Tibial artery (tissue), 4 donors: ENCODE results near the gene ZNF654.

ENCODE experiments used
- DNase-seq, 2 donors: peaks; one replicate each; pipeline ENCODE4 v3.0.0-alpha.2; 2019
- H3K27ac ChIP-seq, 2 donors: fragments of 200-600 bp; sonication (generic) in 1 of 2; 1 replicate in 1 of 2; 2 replicates in 1 of 2; pipeline ENCODE4 v1.5.1; 2018 to 2019; ENCODE audit warnings: mild to moderate bottlenecking in 1 of 2
- H3K27me3 ChIP-seq, 2 donors: fragments of 200-600 bp; sonication (generic) in 1 of 2; one replicate each; pipeline versions ENCODE4 v1.5.1 to v1.6.0; 2016 to 2019
- H3K36me3 ChIP-seq, 3 donors: fragments of 200-600 bp; sonication (generic) in 2 of 3; one replicate each; pipeline ENCODE4 v1.5.1; 2016 to 2019; ENCODE audit warnings: mild to moderate bottlenecking in 2 of 3
- H3K4me1 ChIP-seq, 4 donors: fragments of 200-600 bp; sonication (generic) in 2 of 4; 1 replicate in 3 of 4; 2 replicates in 1 of 4; pipeline ENCODE4 v1.5.1; 2016 to 2019
- H3K4me3 ChIP-seq, 2 donors: fragments of 200-600 bp; sonication (generic) in 1 of 2; 1 replicate in 1 of 2; 2 replicates in 1 of 2; pipeline ENCODE4 v1.5.1; 2018 to 2019; ENCODE audit warnings: mild to moderate bottlenecking in 2 of 2
- H3K9me3 ChIP-seq, 3 donors: fragments of 200-600 bp; sonication (generic) in 1 of 3; one replicate each; pipeline ENCODE4 v1.5.1; 2016 to 2019
- intact Hi-C: fragments of 100-400 bp; cut with DNase I; formaldehyde crosslinking; loops from one replicate; pipeline ENCODE4 v1.15.0; 2023; ENCODE audit warnings: low total_unique reads
- TF ChIP-seq, protein P1 (sequence below), 2 experiments: fragments of 200-600 bp in 1 of 2; fragments of 450-650 bp in 1 of 2; IDR thresholded peaks; one replicate each; pipeline ENCODE4 v1.5.1; 2017 to 2019; ENCODE audit warnings: antibody characterized with exemption in 2 of 2, mild to moderate bottlenecking in 1 of 2, moderate library complexity in 1 of 2

ZNF654 gene

DNA sequence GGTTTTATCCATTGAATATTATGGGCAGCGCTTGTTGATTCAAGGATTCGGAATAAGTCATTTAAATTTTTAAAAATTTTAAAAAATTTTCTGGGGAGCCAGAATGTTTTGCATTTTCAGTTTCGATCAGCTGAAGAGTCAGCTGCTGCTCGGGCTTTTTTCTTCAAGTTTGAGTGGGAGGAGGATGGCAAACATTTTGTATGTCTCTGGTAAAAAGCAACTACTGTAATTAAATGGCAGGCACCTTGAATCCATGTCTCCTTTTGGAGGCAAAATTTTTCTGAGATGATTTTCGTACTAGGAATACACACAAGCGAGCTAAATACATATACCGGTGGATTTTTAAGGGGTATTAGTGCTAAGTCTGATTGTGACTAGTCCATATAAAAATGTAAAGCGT, 91.3 kb downstream of the ZNF654 start:
- peaks cover 2 to 23% (median 17%) of the 10 kb centered on the region in 3 donors for H3K36me3 ChIP-seq
- H3K27me3 ChIP-seq, result no peaks in the 10 kb centered on the region
- TF ChIP-seq, protein P1, sequence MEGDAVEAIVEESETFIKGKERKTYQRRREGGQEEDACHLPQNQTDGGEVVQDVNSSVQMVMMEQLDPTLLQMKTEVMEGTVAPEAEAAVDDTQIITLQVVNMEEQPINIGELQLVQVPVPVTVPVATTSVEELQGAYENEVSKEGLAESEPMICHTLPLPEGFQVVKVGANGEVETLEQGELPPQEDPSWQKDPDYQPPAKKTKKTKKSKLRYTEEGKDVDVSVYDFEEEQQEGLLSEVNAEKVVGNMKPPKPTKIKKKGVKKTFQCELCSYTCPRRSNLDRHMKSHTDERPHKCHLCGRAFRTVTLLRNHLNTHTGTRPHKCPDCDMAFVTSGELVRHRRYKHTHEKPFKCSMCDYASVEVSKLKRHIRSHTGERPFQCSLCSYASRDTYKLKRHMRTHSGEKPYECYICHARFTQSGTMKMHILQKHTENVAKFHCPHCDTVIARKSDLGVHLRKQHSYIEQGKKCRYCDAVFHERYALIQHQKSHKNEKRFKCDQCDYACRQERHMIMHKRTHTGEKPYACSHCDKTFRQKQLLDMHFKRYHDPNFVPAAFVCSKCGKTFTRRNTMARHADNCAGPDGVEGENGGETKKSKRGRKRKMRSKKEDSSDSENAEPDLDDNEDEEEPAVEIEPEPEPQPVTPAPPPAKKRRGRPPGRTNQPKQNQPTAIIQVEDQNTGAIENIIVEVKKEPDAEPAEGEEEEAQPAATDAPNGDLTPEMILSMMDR (IDR thresholded peaks at IDR 0.05), result no peak
- no peaks in the 10 kb centered on the region for H3K9me3 ChIP-seq
- H3K4me3 ChIP-seq, result peak overlapping the region; percentile 74 to 88
- peaks cover 0 to 28% (median 25%) of the 10 kb centered on the region in 4 donors for H3K4me1 ChIP-seq
- peak overlapping the region; percentile 92 to 95 for H3K27ac ChIP-seq
- no peak for DNase-seq
- intact Hi-C loops, result no loop called here

DNA sequence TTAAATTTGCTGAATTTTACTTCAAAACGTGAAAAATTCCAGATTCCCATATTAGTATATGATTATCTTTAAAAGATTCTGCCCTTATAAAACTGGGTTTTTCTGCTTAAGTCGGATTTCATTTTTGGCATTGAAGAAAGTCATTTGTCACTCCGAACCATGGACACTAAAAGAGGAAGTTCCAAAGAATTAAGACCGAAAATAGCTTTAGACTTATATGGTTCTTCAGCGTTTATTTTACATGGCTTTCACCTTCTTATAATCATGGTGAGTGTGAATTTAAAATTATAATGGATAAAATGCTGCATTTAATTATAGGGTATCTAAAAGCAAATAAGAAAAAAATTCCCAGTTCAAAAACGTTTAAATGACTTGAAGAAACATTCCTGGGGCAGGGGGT, 91.8 kb downstream of the ZNF654 start:
- Histone ChIP-seq H3K27me3 (no peaks in the 10 kb centered on the region), H3K9me3 (no peaks in the 10 kb centered on the region), H3K27ac (peak overlapping the region; percentile 92 to 95), H3K4me1 (peaks cover 0 to 28% (median 25%) of the 10 kb centered on the region in 4 donors), H3K36me3 (peaks cover 7 to 27% (median 17%) of the 10 kb centered on the region in 3 donors), H3K4me3 (peak overlapping the region; percentile 74 to 88)
- TF ChIP-seq, protein P1 (IDR thresholded peaks at IDR 0.05), result no peak
- no peak for DNase-seq
- intact Hi-C loops, result no loop called here

DNA sequence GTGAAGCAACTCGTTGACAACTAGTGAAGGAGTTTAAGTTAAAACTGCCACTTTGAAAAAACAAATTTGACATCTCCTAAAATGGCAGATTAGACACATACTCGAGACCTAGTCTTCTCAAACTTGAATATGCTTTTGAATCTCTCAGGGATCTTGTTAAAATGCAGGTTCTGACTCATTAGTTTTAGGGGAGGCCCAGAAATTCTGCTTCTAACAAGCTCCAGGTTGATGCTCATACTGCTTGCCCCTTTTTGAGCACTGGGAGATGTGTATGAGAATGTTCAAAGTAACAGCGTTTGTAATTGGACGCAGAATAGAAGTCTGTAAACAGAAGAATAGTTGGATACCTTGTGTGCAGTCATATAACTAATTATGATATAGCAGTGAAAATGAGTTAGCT, 92.3 kb downstream of the ZNF654 start:
- H3K27ac ChIP-seq, result peak overlapping the region in 1 of 2 donors; percentile 92
- DNase-seq, result no peak
- intact Hi-C loops, result no loop called here
- no peaks in the 10 kb centered on the region for H3K27me3 ChIP-seq
- peak overlapping the region; percentile 74 to 88 for H3K4me3 ChIP-seq
- TF ChIP-seq, protein P1 (IDR thresholded peaks at IDR 0.05), result no peak
- peaks cover 0 to 28% (median 25%) of the 10 kb centered on the region in 4 donors for H3K4me1 ChIP-seq
- no peaks in the 10 kb centered on the region for H3K9me3 ChIP-seq
- H3K36me3 ChIP-seq, result peaks cover 12 to 33% (median 20%) of the 10 kb centered on the region in 3 donors

DNA sequence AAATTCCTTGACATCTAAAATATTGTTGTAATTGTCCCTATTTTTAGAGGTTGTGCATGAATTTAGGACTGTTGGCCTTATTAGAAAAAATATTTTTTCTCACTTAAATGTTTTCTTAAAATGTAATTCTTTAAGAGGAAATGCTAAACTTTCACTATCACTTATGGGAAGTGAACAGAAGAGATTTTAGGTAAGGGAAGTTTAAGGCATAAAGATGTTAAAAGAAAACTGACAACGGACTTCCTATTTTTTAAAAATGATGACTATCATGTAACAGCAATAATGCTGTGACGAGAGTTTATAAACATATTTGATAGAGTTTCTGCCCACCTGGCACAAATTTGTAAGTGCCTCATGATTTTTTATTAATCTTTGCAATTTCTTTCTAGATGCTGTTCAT, 93.8 kb downstream of the ZNF654 start:
- intact Hi-C loops, result no loop called here
- H3K27me3 ChIP-seq, result no peaks in the 10 kb centered on the region
- H3K9me3 ChIP-seq, result no peaks in the 10 kb centered on the region
- peaks cover 0 to 39% (median 27%) of the 10 kb centered on the region in 4 donors for H3K4me1 ChIP-seq
- no peak for DNase-seq
- no peak overlapping the region for H3K27ac ChIP-seq
- H3K36me3 ChIP-seq, result peaks cover 22 to 45% (median 26%) of the 10 kb centered on the region in 3 donors
- TF ChIP-seq, protein P1 (IDR thresholded peaks at IDR 0.05), result no peak
- no peak overlapping the region for H3K4me3 ChIP-seq

DNA sequence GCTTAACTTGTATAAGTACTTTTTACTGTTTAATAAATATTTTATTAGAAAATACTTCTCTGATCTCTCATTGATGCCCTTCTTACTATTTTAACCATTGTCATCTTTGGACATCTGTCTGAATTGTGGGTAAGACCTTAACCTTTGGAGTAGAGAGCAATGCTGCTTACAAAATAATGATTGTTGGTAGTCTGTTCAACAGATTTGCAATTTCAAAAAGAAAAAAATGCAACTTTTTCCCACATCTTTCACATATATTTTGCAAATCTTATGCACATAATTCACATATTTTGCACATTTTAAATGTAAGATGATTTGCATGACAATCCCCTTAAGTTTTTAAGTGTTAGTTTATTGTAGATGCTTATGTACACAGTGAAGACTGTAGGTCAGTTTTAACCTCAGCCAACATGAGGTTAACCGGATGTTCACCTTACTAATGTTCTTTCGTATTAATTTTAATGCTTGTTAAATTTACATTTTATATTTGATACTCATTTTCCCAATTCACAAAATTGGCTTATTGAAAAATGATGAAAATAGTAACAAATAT, 107.4 kb downstream of the ZNF654 start:
- no peaks in the 10 kb centered on the region for H3K4me1 ChIP-seq
- TF ChIP-seq, protein P1 (IDR thresholded peaks at IDR 0.05), result no peak
- H3K9me3 ChIP-seq, result no peaks in the 10 kb centered on the region
- H3K36me3 ChIP-seq, result peaks cover 0 to 20% (median 1%) of the 10 kb centered on the region in 3 donors
- DNase-seq, result no peak
- no peak overlapping the region for H3K27ac ChIP-seq
- intact Hi-C loops, result no loop called here
- H3K27me3 ChIP-seq, result no peaks in the 10 kb centered on the region
- no peak overlapping the region for H3K4me3 ChIP-seq
